ENCODE results near the gene PGBD5.
"Not testable (repeated sequence)": the region's sequence is repeated elsewhere in the genome, so short reads cannot be mapped to it uniquely, and the experiment has no call there.

Gene PGBD5

DNA sequence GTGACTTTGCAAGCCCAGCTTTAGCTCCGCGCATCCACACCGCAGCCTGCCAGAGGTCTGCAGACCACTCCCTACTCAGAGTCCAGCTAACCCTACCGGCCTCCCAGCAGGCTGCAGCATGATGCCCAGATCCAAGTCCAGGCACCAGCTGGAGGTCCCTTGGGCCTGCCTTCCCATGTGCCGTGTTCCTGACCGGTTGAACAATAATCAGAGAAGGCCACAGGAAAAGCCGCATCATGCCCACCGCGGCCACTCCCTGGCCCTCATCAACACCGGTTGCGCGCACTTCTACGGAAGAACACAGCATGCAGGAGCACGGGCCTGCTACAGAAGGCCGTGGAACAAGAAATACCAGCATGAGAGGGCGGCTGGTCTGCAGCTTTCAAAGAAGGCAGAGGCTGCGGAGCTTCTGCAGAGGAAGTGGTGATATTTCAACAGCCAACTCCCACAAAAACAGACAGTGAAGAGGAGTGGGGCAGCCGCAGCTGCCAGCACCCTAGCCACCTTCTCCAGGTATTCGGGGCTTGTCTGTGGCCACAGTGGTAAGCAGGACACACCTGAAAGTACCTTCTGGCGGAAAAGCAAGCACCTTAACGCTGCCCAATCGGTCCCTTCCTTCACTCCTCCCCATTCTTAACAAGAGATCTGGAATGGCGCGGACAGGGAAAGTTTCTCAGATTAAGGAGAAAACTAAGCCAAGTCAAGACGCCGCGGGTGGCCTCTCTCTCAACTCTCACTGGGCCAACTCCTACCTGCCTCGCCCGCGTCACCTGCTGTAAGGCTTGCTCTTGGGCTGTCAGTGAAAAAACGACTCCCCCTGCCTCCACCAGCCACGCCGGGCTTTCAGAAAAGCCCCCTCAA, 1.5 kb downstream of the PGBD5 start:
- no peak for DNase-seq

DNA sequence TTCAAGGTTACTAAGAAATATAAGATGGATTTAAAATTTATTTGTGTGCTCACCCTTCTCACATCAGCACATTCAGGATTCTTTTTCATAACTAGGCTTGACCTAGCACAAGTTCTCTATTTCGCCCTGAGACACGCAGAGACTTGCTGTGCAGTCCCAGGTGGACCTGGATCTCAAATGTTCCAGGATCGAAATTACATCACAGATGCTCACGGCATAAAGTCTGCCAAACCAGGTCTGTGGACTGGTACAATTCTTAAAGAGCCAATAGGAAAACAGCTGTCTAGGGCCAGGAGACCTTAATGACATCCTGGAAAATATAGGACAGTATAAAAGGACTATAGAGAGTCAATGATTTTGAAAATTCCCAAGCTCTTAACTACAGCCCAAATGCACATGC, 2.2 kb downstream of the PGBD5 start:
- DNase-seq, result no peak

- no peak for DNase-seq
These were observed 2.9 kb downstream of the PGBD5 start for GRCh38 chr1:230423261-230423660.

- no peak for DNase-seq
These were observed 3.7 kb downstream of the PGBD5 start for GRCh38 chr1:230422221-230422981.

DNA sequence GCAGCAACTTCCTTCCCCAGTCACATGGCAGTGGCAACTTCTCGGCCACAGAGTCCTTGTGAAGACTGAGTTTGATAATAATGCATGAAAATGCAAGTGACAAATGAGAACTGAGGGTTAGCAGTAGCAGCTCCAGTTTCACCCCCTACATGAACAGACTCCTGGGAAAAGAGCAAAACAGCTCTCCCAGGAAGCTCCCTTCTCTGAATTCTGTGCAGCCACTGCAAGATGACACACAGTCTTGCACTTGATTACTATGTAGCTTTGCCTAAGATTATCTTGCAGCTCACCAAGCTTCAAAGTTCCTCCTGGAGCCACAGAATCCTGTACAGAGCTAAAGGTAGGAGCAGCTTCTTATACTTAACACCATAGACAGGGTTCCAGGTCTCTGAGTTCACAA, 4.7 kb downstream of the PGBD5 start:
- DNase-seq, result no peak

- DNase-seq, result not testable (repeated sequence)
These were observed 5.8 kb downstream of the PGBD5 start for GRCh38 chr1:230420372-230420771.

DNA sequence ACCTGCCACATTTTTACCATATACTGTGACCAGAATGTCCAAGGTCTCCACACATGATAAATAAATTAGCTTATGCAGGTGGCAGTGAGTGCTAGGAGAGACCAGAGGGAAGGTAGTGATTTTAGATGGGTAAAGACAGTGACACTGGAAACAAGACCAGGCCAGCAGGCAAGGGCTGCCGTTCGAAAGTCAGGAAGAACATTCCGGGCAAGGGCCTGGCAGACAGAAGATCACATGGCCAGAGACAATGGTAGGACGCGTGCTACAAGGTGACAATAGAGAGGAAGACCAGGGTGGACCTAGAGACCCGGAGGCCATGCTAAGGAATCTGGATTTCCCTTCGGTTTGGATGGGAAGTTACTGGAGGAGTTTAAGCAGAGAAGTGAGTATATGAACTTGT, 9.7 kb downstream of the PGBD5 start:
- DNase-seq, result no peak

GRCh38 chr1:230415405-230416132, 10.6 kb downstream of the PGBD5 start:
- DNase-seq, result no peak

DNA sequence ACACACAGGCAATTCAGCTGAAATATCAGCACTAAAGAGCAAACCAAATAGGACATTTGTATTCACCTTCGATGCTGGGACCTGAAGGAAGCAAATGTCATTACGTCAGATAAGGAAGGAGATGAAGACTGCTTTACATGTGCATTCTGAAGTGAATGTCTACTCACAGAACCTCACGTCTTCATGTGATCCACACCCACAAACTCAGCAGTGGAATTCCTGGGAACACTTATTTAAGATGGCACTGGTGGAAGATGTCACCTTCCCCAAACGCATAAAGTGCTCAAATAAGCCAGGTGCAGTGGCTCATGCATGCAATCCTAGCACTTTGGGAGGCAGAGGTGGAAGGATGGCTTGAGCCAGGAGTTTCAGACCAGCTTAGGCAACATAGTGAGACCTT, 11.4 kb downstream of the PGBD5 start:
- no peak for DNase-seq

GRCh38 chr1:230414102-230414501, 12.0 kb downstream of the PGBD5 start:
- no peak for DNase-seq

DNA sequence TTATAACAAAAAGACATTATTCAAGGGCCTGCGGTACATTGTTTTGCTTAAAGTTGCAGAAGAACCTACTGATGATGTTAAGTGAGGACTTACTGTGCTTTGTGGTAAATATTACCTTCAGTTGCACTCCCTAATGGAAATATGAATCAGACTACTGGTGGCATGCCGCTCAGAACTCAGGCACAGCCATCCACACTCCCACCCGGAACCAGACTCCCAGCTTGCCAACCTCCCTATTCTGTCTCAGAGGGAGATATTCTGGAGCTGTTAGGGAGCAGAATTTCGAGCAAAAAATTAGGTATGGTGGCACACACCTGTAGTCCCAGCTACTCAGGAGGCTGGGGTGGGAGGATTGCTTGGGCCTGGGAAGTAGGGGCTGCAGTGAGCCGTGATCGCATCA, 13.1 kb downstream of the PGBD5 start:
- DNase-seq, result no peak

GRCh38 chr1:230408971-230409370, 17.2 kb downstream of the PGBD5 start:
- DNase-seq, result no peak

GRCh38 chr1:230407351-230407750, 18.8 kb downstream of the PGBD5 start:
- no peak for DNase-seq

GRCh38 chr1:230406727-230407126, 19.4 kb downstream of the PGBD5 start:
- not testable (repeated sequence) for DNase-seq

- DNase-seq, result no peak
These were observed 22.7 kb downstream of the PGBD5 start for GRCh38 chr1:230403442-230403841.

- no peak for DNase-seq
These were observed 24.3 kb downstream of the PGBD5 start for GRCh38 chr1:230401763-230402294.

DNA sequence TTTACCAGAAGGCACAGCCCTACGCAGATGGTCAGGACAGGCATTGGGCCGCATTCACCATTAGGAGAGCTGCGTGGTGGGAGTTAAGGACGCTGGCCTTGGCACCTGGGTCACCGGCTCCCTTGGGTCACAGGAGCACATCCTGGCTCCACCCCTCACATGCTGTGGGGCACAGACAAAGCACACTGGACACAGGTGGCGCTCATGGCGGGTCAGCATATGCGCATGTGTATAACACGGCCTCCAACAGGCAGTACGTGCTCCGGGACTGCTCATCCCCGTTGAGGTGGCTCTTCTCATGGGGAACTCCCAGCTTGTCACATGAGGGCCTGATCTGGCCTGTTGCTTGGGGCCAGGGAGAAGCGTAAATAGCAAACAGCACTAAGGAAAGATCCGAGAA, 25.0 kb downstream of the PGBD5 start:
- DNase-seq, result no peak

DNA sequence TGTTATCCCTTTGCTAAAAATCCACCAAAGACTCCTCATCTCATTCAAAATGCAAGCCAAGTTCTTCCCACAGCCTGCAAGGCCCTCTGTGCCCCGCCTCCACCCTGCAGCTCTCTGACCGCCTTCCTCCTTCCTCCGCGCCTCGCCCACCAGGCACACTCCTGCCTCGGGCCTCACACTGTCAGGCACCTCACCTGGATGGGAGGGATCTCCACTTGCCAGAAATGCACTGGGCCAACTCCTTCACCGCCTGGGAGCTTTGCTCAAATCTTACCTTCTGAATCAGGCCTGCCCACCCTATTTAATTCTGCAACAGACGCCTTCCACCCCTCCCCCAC, 26.2 kb downstream of the PGBD5 start:
- no peak for DNase-seq

DNA sequence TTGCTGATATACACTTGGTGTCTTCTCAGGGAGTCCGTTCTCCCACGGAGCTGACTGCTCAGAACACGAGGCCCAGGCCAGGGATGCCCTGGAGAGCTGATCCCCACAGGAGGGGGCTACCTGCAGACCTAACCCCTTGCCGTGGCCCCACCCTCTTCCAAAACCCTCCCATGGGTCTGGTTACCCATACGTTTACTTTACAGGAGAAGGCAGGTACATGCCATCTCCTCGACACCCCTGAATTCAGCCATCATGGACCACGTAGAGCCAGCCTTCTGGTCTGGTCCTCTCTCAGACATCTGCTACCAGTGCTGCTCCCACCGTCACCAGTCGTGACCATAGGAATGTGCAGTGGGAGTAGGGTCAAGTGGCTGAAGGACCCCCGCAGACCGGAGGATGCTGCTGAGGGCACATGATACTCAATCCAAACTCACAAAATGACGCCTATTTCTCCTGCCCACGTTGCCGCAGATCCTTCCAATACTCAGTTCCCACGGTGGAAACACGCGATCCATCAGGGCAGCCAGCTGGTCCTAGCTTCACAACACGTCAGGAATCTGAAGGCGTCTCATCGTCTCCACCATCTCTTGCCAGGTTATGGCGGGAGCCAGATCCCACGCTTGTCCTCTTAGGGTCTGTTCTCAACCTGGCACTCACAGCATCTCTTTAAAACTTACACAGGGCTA, 26.7 kb downstream of the PGBD5 start:
- no peak for DNase-seq

DNA sequence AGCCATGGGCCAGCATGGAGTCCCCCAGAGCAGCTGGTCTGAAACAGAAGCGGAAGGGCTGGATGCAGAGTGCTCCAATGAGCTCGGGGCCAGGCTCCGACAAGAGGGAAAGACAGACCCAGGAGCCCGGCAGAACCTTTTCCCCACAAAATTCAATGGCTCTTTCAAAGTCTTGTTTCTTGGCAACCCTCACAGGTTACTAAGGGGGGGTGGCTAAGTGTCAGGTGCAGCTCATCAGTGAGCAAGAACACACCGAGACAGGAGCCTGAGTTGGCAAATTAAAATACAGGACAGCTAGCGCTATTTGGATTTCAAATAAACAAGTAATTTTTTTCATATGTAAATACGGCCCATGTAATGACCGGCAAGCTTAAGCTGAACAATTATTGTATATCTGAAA, 27.3 kb downstream of the PGBD5 start:
- DNase-seq, result no peak

DNA sequence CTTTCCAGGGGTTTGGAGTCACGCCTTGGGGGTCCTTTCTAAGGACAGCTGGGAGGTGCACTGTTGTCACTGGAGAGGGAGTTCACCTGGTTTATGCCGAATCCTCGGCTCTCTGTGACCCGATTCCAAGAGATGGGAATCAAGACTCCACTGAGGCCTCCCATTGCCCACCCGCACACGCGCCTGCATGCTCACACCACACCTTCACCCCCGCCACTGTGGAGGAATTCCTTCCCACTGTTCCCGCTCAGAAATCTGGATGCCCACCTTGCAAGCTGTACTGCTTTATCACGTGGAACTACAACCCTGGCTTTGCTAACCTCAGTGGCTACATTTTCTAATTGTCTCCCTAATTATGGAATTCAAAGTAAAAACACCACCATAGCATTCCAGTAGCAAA, 29.2 kb downstream of the PGBD5 start:
- no peak for DNase-seq

DNA sequence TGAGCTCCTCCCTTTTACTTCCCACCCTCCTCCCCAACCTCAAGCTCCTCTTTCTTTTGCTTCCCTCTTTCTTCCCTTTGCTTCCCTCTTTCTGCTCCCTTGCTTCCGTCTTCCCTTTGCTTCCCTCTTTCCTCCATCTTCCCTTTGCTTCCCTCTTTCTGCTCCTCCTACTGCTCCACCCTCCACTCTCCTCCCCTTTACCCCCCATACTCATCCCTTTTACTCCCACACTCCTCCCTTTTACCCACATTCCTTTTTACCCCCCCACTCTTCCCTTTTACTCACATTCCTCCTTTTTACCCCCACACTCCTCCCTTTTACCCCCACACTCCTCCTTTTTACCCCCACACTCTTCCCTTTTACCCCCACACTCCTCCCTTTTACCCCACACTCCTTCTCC, 30.2 kb downstream of the PGBD5 start:
- no peak for DNase-seq

DNA sequence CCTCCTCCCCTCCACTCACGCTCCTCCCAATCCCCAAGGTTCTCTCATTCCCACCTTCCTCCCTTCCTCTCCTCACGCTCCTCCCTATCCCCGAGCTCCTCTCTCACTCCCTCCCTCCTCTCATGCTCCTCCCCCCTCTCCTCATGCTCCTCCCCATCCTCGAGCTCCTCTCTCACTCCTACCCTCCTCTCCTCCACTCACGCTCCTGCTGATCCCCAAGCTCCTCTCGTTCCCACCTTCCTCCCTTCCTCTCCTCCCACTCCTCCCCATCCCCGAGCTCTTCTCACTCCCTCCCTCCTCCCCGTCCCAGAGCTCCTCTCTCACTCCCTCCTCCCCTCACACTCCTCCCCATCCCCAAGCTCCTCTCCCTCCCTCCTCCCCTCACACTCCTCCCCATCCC, 31.4 kb downstream of the PGBD5 start:
- DNase-seq, result no peak
